Liver (tissue), 3 donors: ENCODE measurements around the gene THSD4.

Experiments used
- ATF3 ChIP-seq: IDR thresholded peaks from 2 replicates; pipeline ENCODE4 v1.6.1; 2016; ENCODE audit warnings: antibody characterized with exemption
- CTCF ChIP-seq: fragments of 150-350 bp; IDR thresholded peaks from 2 replicates; pipeline ENCODE4 v1.5.1; 2017; ENCODE audit warnings: improper control_type of control experiment, low read depth, low read length; ENCODE audit not compliant: missing input control
- EGR1 ChIP-seq, 2 donors: IDR thresholded peaks; 2 replicates each; pipeline ENCODE4 v1.6.1; 2016 to 2018; ENCODE audit warnings: antibody characterized with exemption in 2 of 2, low read depth in 2 of 2
- GABPA ChIP-seq, 2 donors: IDR thresholded peaks in 1 of 2; conservative IDR thresholded peaks in 1 of 2; 2 replicates each; pipeline ENCODE4 v1.6.1; 2016; ENCODE audit warnings: antibody characterized with exemption in 2 of 2, mild to moderate bottlenecking in 1 of 2, moderate library complexity in 1 of 2
- HNF4A ChIP-seq, 2 donors: conservative IDR thresholded peaks; 2 replicates each; pipeline ENCODE4 v1.6.1; 2016; ENCODE audit warnings: antibody characterized with exemption in 2 of 2, mild to moderate bottlenecking in 2 of 2
- JUND ChIP-seq, 2 donors: IDR thresholded peaks; 2 replicates each; pipeline ENCODE4 v1.6.1; 2016; ENCODE audit warnings: antibody characterized with exemption in 2 of 2
- MAX ChIP-seq: IDR thresholded peaks from 2 replicates; pipeline ENCODE4 v1.6.1; 2016; ENCODE audit warnings: antibody characterized with exemption
- NR2F2 ChIP-seq: IDR thresholded peaks from 2 replicates; pipeline ENCODE4 v1.6.1; 2016; ENCODE audit warnings: antibody characterized with exemption
- RAD21 ChIP-seq, 2 donors: IDR thresholded peaks; 2 replicates each; pipeline ENCODE4 v1.6.1; 2016; ENCODE audit warnings: antibody characterized with exemption in 2 of 2, mild to moderate bottlenecking in 2 of 2
- REST ChIP-seq: IDR thresholded peaks from 2 replicates; pipeline ENCODE4 v1.6.1; 2016; ENCODE audit warnings: antibody characterized with exemption, mild to moderate bottlenecking
- SP1 ChIP-seq: IDR thresholded peaks from 2 replicates; pipeline ENCODE4 v1.6.1; 2018; ENCODE audit warnings: antibody characterized with exemption, mild to moderate bottlenecking
- TAF1 ChIP-seq: conservative IDR thresholded peaks from 2 replicates; pipeline ENCODE4 v1.6.1; 2016; ENCODE audit warnings: antibody characterized with exemption, mild to moderate bottlenecking
- YY1 ChIP-seq: IDR thresholded peaks from 2 replicates; pipeline ENCODE4 v1.6.1; 2016; ENCODE audit warnings: antibody characterized with exemption, mild to moderate bottlenecking
- ZBTB33 ChIP-seq: IDR thresholded peaks from 2 replicates; pipeline ENCODE4 v1.6.1; 2016; ENCODE audit warnings: antibody characterized with exemption
- donor health status: healthy.
- donor health status: healthy.

- TF ChIP-seq CTCF: no peak
- TF ChIP-seq RAD21 (IDR thresholded peaks at IDR 0.05): no peak
- no peak for TF ChIP-seq MAX
- TF ChIP-seq HNF4A (conservative IDR thresholded peaks at IDR 0.05): no peak
- no peak for TF ChIP-seq TAF1
- no peak for TF ChIP-seq REST
- no peak for TF ChIP-seq EGR1 (IDR thresholded peaks at IDR 0.05; ENCODE audit: low read depth in 2 of 2)
- no peak for TF ChIP-seq GABPA (IDR thresholded peaks at IDR 0.05 in 1 of 2, conservative IDR thresholded peaks at IDR 0.05 in 1 of 2)
- TF ChIP-seq YY1: no peak
- peak; percentile 14 for TF ChIP-seq SP1
- no peak for TF ChIP-seq JUND (IDR thresholded peaks at IDR 0.05)
- no peak for TF ChIP-seq NR2F2
- TF ChIP-seq ZBTB33: no peak
- TF ChIP-seq ATF3: no peak
Observed at GRCh38 chr15:71411538-71412482, 296.5 kb downstream of the THSD4 start.
